GM19324 (cell line): Measurements from ENCODE around the gene JAM3.

Source experiments
- ATAC-seq: cut with Tn5 transposase; IDR thresholded peaks from one replicate; pipeline ENCODE4 v1.9.1; 2021; ENCODE audit warnings: mild to moderate bottlenecking, moderate library complexity; ENCODE audit not compliant: unreplicated experiment, low FRiP score

Gene JAM3

DNA sequence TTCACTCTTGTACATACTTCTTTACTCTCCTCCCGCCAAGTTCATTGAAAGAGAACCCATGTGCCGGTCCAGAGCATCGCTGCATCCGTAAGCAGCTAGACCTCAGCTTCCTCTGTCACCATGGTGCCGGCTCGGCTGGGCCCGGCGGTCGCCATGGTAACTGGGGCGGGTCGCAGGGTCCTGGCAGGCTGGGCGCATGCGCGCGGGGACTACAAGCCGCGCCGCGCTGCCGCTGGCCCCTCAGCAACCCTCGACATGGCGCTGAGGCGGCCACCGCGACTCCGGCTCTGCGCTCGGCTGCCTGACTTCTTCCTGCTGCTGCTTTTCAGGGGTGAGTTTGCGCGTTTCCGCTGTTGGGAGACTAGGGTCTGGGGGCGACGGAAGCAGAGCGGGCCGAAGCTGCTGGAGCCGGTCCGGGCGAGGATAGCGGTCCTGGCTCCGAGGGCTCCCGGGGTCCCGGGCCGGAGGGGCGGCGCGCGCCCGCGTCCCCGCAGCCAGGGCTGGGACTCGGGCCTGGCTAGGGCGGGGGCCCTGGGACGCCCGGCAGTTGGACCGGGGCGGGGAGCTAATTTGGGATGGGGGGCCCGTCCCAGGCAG is at the start of gene JAM3:
JAM3 (plus strand) TSS at position 244 of the 597 bp plus-strand sequence; CDS start at position 256, 12 bp downstream.
- ATAC-seq, result peak; percentile 71

DNA sequence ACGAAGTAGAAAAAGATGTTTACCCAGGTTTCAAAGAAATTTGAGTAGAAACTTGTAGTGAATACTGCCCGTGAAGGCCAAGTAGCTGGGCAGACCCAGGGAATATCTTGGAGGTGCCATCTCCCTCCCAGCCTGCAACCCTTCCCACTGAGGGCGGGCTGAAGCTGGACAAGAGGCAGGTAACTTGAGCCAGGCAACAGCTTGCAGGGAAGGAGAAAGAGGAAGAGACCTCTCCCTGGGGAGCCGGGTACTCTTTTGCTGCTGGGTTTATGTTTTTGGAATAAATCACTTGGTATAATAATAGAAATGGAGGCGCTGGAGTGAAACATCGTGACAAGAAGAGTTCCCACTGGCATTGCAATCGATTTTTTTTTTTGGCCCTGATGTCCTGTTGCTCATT is 49.4 kb upstream of the JAM3 start:
- no peak for ATAC-seq

DNA sequence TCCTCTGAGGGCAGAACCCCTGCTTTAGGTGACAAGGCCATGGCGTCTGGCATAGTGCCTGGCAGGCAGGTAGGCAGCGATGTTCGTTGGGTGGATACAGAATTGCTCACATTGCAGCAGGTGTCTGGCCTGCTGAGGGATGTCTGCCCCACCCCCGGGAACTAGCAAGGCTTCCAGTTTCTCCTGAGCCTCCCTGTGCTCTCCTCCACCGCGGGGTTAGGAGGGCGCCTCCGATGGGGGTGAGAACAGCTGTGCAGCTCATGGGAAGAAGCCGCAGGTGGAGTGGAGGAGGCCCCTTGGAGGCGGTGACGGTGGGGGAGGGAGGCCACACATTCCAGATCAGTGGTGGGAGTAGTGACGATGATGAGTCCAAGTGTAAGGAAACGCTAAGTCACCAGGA is 48.3 kb upstream of the JAM3 start:
- no peak for ATAC-seq

DNA sequence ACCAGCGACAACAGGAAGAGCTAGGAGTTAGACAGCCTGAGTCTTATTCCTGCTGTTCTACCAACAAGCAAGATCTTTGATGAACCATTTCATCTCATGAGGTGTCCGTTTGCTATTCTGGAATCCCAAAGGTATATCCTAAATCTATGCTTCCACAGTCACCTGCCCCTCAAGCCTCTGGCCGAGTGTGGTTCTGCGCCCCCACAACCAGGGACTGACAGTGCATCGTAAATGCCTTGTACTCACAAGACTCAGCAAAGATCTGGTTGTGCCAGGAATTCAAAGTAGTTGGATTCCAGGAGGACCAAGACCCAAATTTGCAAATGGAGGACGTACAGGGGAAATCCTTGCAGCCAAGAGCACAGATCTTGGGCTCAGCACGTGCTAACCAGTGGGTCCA is 47.5 kb upstream of the JAM3 start:
- no peak for ATAC-seq

DNA sequence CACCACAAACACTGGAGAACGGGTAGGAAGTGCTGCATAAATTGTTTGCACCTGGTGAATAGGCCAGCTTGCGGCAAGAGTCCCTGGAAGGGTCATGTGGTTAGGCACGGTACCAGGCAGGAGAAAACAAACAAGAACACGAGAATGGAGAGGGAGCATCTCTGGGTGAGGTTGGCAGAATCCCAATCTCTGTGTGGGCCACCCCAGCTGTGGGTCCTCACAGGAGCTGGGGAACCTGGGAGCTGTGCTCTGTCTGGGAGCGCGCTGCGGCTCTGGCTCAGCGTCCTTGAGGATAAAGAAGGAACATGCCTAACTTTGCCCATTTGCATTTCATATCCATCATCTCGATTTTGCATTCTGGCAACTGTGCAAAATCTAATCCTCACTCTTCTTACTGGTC is 46.1 kb upstream of the JAM3 start:
- ATAC-seq, result no peak

DNA sequence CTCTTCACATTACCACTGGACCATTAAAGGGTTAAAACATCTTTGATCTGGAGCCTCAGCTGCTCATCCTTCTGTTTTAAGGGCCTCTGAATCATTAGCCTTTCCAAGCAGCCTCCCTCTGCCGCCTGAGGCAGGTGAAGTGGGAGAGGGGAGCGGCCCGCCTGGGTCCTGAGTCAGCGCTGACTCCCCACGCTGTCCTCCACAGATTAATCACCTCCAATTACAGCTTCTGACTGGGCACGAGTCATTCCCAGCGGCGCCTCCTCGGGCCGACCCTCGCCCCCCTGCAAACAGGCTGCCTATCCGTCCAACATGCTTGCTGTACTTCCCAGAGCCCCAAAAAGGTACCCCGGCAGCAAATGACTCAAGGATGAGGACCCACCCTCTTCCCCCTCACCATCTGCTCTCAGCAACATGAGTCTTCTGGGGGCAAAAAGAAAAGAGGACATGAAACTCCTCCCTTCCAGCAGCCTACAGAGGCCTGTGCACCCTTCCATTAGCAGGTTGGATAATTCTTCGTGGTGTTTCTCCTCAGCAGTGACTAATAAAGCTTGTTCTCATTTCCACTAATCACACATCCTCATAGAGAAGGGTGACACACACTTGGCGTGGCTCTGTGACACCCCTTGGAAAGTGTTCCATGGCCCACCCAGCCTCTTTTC is 44.3 kb upstream of the JAM3 start:
- no peak for ATAC-seq

DNA sequence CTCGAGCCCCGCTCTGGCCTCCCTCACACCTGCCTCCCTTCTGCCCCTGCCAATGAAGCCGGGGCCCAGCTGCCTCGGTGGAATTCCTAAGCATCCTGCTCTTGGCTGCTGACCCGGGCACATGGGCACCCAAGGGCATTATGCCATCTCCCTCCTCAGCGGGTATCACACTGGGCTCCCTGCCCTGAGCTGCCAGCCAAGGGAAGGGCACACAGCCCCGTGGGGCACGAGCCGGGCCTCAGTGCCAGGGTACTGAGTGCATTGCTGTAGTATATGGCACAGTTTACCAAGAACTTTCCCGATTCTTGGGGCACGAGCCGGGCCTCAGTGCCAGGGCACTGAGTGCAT is 43.8 kb upstream of the JAM3 start:
- ATAC-seq, result no peak

DNA sequence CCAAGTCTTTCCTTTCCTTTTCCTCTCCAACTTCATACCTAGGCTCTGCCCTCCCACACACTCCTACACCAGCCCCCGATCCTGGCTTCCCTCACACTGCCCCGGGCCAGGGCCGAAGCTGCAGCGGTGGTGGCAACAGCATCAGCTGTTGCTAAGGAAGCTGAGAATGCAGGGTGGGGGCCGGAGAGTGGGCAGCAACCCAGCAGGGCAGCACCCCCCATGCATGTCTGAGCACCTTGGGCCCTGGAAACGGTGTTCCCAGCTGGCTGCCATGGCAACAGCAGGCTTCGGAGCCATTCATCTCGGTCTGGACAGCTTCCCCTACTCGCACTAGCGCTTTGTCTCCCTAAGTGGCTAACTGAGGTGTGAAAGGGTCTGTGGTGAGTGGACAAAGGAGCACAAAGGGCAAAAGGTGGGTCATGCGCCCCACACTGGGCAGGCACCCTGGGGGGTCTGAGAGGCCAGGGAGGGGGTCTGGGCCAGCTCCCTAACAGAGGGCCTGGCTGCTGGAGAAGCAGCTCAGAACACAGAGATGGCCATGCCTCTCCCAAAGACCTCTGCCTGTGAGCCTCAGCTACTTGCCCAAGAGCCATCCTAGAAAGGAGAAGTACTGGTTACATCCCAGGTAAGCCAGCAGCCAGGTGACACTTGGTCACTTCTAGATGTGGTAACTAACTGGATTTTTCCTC is 42.1 kb upstream of the JAM3 start:
- no peak for ATAC-seq

DNA sequence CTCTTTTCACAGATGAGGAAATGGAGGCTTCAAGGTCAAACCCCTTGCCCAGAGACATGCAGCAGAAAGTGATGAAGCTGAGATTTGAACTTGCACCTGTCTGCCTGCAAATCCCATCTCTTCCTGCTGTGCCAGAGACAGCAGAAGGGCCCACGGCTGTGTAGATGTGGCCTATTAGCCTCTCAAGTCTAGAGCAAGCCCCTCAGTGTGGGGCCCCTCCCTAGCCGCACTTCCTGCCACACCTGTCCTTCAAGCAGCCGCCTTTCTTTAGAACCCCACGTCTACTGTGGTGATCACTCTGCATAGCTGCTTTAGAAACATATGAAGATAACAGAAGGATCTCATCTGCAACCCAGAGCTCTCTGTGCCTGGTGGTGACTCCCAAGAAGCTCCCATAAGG is 41.2 kb upstream of the JAM3 start:
- ATAC-seq, result no peak

DNA sequence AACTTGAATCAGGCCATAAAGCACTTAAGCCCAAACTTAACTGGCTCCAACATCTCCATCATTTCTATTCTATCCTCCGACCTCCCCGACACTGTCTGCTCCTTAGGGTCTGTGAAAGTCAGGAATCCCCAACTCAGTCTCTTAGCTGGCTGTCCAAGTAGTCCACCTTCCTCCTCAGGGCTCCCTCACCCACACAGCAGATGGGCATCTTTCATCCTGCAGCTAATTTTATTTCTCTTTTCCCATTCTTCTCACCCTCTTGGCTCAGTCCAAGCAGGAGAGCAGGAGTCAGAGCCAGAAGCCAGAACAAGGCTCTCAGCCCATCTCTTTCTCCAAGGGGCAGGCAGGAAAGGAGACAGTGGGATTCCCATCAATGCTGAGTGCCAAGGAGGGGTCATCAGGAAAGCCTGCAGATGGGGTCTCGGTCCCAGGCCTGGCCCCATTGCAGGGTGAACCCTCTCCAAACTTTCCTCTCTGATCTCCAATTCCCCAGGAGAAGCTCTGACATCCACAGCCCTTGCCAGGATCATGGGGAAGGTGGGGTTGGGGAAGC is 40.4 kb upstream of the JAM3 start:
- no peak for ATAC-seq

DNA sequence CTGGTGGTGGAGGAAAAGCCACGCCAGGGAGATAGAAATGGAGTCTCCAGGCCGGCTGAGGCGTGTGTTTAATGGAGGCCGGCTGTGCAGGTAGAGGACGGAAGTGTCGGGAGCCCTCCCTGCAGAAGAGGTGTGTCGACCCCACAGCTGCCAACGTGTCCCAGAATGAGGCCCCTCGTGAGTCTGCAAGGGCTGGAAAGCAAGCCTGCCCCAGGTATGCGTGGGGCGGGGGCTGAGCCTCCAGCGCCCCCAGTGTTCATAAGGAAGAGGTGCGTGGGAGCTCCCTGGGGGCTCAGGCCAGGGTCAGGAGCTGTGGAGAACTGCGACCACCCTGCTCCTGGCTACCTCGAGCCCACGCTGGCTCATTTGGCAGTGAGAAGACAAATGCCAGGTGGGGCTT is 38.0 kb upstream of the JAM3 start:
- no peak for ATAC-seq

DNA sequence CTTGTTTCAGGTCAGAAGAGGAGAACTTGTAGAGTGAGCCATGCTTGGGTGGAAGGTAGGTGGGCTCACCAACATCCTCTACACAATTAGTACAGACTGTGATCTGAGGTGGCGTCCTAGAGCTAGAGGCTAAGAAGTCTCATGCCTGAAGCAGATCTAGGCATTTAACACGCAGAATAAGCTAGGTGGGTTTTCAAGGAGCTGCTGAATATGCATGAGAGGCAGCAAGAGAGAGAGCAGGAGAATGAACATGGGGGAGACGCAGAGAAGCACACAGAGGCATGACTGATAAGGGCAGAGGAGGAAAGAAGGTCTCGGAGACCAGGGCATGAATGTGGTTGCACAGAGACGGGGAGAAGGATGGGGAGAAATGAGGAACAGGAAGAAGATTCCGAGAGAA is 36.8 kb upstream of the JAM3 start:
- no peak for ATAC-seq

DNA sequence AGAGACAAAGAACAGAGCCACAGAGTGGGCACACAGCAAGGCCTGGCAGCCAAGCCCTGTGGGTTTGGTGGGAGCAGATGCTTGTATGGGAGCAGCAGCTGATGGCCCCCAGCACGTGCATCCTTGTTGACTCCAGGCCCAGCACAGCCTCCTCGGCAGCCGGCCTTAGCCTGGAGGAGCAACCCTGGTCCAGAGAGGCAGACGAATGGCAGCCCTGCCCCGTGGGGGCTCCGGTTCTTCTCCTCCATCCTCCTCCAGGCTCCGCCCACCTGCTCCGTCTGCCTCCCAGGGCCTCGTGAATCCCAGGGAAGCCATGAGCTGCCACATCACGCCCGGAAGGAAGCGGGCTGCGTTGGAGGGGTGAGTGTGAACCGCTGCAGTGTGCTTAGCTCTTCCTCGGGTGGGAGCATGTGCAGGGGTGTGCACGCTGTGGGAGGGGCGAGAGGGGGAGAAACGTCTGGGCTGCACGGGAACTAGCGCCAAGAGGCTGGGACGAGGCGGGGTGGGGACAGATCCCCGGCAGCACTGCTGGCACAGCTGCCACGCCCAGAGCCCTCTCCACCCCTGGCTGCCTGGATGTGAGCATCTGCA is 36.3 kb upstream of the JAM3 start:
- no peak for ATAC-seq

DNA sequence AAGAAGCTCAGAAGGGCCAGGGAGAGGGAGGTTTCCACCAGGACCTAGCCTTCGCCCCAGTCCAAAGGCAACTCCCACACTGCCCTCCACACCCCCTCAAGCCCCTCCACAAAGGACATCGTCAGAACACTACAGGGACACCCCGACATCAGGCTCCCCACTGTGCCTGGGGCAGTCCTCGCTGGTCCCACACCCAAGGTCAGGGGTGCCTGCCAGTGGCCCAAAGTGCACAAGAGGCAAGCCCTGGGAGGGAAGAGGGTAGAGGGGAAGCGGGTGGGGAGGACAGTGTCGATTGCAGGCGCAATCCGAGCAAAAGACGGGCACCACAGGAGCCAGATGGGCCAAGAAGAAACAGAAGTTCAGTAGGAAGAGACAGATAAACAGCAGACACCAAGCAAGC is 35.6 kb upstream of the JAM3 start:
- no peak for ATAC-seq

DNA sequence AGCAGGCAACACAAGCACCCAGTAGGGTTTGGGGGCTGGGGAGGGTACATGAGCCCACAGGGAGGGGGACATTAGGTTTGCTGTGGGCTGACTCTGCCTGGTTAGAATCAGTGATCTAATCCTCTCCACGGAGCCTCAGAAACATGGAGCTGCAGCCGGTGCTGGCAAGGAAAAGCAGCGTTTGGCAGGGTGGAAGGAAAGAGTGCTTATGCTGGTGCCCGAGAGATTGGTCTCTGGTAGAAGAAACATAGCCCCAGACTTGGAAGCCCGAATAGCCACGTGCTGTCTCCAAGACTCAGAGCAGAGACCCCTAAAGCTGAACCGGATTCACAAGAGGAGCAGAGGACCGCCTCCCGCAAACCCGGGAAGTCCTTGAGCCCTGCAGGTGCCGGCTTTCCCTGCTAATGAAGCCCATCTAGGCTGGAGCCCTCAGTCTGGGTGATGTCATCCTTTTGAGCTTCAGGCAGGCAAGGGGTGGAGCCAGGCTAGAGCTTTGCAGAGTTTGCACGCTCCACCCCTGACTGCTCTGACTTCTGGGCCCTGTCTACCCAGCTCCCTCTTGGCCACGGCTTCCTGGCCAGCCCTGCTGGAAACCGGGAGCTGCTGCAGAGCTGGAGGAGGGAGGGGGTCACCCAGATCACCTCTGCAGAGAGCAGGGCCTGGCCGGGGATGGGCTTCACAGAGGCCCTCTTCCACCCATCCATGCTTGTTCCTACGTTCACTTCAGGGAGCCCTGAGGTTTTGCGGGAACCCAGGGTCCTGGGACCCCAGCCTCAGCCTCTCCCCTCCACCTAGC is 35.0 kb upstream of the JAM3 start:
- no peak for ATAC-seq

DNA sequence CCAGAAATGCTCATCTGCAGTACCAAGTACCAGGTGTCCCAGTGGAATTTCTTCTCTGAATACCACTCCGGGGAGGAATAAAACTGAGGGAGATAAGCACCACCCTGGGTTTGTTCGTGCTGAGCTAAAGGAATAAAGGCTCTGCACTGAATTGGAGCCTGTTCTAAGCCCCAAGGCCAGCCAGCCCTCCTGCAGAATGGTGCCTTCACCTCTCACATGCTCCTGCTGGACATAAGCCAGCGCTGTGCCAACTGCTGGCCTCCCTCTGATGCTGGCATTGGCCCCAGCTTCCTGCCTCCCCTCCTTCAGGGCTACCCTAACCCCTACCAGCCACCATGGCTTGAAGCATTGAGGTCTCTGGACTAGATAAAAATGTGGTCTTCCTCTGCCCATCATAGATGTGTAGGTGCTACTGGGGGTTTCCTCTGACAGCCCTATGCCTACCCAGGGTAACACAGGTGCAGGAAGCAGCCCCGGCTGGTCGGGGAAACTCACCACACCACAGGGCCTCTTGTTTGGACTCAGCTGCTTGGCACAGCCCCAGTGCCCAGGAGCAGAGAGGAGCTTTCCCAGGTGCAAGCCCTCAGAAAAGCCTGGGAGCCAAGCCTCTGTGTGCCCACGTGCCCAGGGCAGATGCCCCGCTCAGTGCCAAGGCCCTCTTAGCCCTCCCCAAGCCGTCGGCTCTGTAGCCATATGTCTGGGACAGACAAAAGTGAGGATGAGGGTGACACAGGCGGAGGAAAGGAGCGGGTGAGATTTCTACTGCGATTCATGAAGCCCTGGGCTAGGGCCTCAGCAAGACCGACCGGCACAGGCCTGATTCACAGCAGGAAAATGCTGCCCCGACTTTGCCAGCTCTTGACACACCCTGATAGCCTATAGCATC is 34.1 kb upstream of the JAM3 start:
- no peak for ATAC-seq

DNA sequence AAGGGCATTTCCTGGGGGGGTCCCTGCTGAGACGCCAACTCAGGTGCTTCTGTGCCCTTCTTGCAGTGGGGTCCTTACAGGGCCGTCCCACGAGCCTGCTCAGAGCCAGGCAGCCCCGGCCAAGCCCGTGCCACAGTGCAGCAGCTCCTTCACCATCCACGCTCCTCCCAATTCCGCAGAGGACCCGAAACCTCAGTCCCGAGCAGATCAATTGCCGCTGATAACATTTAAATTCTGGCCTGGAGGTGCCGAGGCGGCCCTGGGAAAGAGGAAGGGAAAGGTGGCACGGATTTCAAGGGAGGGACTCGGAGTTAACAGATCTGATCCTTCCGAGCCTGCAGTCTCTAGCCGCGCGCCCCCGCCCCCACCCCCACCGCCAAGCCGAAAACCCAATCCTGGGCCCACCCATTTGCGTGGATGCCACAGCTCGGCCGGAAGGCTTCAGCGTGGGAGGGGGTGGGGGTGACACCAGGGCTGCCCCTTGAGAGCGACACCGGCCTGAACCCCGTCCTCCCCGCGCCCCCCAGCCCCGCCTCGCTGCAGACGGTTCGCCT is 32.3 kb upstream of the JAM3 start:
- no peak for ATAC-seq

DNA sequence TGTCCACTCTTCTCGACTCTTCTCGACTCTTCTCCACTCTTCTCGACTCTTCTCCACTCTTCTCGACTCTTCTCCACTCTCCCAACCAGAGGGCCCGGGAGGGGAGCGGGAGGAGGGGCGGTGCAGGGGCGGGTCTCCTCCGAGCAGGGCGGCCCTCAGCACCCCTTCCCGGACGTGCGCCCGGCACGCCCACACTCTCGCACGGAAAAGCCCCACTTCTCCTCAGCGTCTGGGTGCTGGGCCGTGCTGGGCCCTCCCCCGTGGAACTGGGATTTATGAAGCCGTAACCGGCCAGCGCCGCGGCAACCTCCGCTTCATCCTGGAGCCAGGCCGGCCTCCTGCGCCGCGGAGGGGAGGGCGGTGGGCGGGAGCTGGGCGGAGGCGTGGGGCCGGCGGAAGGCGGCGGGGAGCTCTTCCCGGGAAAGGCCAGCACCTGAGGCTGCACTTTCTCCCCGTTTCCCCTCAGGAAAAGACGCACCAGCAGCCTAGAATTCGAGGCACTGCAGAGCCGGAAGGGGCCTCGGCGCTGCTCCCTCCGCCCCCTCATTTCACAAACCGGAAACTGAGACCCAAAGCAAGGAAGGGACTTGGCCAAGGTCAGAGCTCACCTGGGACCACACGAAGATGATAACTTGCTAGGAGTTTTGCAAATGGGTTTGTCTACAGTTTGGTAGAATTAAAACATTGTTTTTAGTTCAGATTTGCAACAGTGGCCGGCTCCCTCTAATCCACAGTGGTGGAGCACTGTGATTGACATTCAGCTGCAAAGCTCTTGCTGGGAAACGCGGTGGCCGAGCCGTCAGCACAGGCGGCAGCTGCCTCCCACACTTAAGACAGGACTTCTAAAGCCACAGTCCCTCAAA is 31.6 kb upstream of the JAM3 start:
- no peak for ATAC-seq
